ENCODE results near the gene BAK1.

BAK1 gene

DNA sequence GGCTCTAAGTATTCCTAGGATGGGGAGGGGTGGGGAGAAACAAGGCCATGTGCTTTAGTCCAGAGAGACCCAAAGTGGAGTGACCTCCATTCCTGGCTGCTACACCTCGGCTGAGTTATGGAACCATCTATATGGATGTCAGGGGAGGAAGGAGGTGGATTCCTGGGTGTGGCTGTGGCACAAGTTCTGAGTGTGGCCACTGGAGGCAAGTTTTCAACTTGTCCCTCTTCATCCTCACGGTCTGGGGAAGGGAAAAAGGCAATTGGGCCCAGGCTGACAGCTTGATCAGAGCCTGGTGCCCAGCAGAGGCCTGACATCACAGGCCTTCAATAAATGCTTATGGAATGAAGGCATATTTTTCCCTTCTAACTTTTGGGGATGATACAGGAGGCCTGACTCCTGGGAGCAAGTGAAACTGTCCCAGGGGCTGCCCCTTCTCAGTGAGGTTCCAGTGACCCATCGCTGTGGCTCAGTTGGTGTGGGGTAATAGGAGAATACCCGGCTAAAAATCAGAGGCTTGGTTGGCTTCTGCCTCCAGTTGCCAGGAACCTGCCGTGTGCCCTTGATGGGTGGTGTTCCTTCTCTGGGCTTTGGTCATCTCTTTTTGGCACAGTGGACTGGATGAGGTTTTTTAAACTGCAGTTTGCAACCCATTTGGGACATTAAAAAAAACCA, 39.2 kb upstream of the BAK1 start:
- H3K27ac ChIP-seq (ENCODE audit: low read depth, low read length): no peak overlapping the region
- no peaks in the 10 kb centered on the region for H3K9me3 ChIP-seq (ENCODE audit: low read length)
- H3K27me3 ChIP-seq (ENCODE audit: control insufficient read depth in 1 of 2, insufficient read depth in 2 of 2, low read length in 2 of 2): peaks cover 6 to 21% of the 10 kb centered on the region in 2 donors
- H3K4me1 ChIP-seq (ENCODE audit: insufficient read depth, low read length): peaks cover 16% of the 10 kb centered on the region
- no peak overlapping the region for H3K9ac ChIP-seq (ENCODE audit: low read length)
- H3K4me3 ChIP-seq (ENCODE audit: low read depth in 1 of 2, low read length in 2 of 2): no peak overlapping the region
- no peaks in the 10 kb centered on the region for H3K36me3 ChIP-seq (ENCODE audit: insufficient read depth, low read length)

DNA sequence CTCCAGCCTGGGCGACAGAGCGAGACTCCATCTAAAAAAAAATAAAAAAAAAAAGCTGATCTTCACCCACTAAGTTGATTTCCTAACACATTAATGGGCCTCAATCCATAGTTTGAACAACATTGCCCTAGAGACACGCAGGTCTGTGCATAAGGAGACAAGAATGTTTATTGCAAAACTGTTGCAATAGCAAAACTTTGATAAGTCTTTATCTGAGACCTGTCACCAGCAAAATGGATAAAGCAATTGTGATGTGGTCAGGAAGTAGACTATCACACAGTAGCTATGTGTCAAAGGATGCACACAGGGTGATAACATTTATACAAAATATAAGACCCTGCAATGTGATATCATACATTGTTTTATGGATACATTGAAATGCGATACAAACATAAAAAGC, 36.8 kb upstream of the BAK1 start:
- peaks cover 10% of the 10 kb centered on the region for H3K4me1 ChIP-seq (ENCODE audit: insufficient read depth, low read length)
- H3K9me3 ChIP-seq (ENCODE audit: low read length): no peaks in the 10 kb centered on the region
- no peaks in the 10 kb centered on the region for H3K36me3 ChIP-seq (ENCODE audit: insufficient read depth, low read length)
- no peak overlapping the region for H3K4me3 ChIP-seq (ENCODE audit: low read depth in 1 of 2, low read length in 2 of 2)
- H3K27me3 ChIP-seq (ENCODE audit: control insufficient read depth in 1 of 2, insufficient read depth in 2 of 2, low read length in 2 of 2): peaks cover 0 to 9% of the 10 kb centered on the region in 2 donors
- no peak overlapping the region for H3K9ac ChIP-seq (ENCODE audit: low read length)
- no peak overlapping the region for H3K27ac ChIP-seq (ENCODE audit: low read depth, low read length)

DNA sequence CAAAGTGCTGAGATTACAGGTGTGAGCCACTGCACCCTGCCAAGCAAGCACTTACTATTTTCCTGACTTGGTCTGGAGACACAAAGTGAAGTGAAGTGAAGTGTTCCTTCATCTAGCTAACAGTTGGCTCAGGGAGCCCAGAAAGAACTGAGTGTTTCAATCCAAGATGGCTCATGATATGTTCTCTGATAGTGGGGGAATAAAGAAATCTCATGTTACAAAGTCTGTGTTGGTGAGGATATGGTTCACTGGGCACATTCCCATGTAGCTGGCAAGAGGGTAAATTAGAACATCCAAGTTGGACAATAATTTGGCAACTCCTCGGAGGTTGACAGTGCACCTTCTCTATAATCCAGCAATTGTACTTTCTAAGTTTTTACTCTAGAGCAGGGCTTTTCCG, 36.0 kb upstream of the BAK1 start:
- Histone ChIP-seq H3K36me3 (ENCODE audit: insufficient read depth, low read length) (no peaks in the 10 kb centered on the region), H3K4me1 (ENCODE audit: insufficient read depth, low read length) (peaks cover 10% of the 10 kb centered on the region), H3K27ac (ENCODE audit: low read depth, low read length) (no peak overlapping the region), H3K9ac (ENCODE audit: low read length) (no peak overlapping the region), H3K9me3 (ENCODE audit: low read length) (no peaks in the 10 kb centered on the region), H3K27me3 (ENCODE audit: control insufficient read depth in 1 of 2, insufficient read depth in 2 of 2, low read length in 2 of 2) (peaks cover 0 to 3% of the 10 kb centered on the region in 2 donors), H3K4me3 (ENCODE audit: low read depth in 1 of 2, low read length in 2 of 2) (no peak overlapping the region)

DNA sequence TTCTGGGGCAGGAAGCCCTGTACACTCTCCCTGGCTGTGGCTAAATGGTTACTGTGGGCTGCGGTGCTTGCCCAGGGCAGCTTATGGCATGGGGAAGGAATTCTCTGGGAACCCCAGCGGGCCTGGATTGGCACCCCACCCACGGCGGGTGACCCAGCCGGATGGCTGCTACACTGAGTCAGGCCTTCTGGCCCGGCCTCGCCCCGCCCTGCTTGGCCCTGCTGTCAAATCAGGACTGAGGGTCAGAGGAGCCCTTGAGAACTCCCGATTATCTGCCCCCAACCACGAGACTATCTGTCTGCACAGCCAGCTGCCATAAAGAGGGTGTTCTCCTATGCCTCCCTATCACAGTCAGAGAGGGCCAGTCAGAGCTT, 33.7 kb upstream of the BAK1 start:
- Histone ChIP-seq H3K4me3 (ENCODE audit: low read depth in 1 of 2, low read length in 2 of 2) (no peak overlapping the region), H3K4me1 (ENCODE audit: insufficient read depth, low read length) (peaks cover 8% of the 10 kb centered on the region), H3K27ac (ENCODE audit: low read depth, low read length) (no peak overlapping the region), H3K36me3 (ENCODE audit: insufficient read depth, low read length) (no peaks in the 10 kb centered on the region), H3K9ac (ENCODE audit: low read length) (no peak overlapping the region), H3K9me3 (ENCODE audit: low read length) (no peaks in the 10 kb centered on the region), H3K27me3 (ENCODE audit: control insufficient read depth in 1 of 2, insufficient read depth in 2 of 2, low read length in 2 of 2) (peaks cover 0 to 3% of the 10 kb centered on the region in 2 donors)

DNA sequence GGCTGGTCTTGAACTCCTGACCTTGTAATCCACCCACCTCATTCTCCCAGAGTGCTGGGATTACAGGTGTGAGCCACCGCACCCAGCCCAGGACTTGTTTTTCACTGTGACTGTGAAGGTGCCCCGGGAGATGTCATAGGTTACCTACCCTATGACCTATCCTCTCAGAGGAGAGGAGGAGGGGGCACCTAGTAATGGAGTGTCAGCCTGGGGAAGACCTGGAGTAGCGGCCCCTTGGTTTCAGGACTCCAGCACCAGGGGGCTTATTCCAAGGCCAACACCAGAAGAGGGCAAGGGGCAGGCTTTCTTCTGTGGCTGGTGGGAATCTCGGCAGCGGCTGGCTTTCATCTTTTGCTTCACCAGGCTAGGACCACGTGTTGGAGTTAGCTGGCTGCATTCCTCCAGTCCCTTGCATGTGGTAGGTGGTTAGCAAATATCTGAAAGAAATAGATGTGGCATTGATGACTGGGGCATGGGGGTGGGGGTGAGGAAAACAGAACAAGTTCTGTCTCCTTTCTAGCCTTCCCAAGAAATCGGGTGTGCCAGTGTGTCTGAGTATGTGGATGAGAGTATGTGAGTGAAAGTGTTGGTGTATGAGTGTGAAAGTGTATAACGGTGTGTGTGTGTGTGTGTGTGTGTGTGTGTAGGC, 33.2 kb upstream of the BAK1 start:
- Histone ChIP-seq H3K9me3 (ENCODE audit: low read length) (no peaks in the 10 kb centered on the region), H3K27me3 (ENCODE audit: control insufficient read depth in 1 of 2, insufficient read depth in 2 of 2, low read length in 2 of 2) (peaks cover 0 to 3% of the 10 kb centered on the region in 2 donors), H3K27ac (ENCODE audit: low read depth, low read length) (no peak overlapping the region), H3K9ac (ENCODE audit: low read length) (no peak overlapping the region), H3K4me3 (ENCODE audit: low read depth in 1 of 2, low read length in 2 of 2) (no peak overlapping the region), H3K4me1 (ENCODE audit: insufficient read depth, low read length) (peaks cover 8% of the 10 kb centered on the region), H3K36me3 (ENCODE audit: insufficient read depth, low read length) (no peaks in the 10 kb centered on the region)

DNA sequence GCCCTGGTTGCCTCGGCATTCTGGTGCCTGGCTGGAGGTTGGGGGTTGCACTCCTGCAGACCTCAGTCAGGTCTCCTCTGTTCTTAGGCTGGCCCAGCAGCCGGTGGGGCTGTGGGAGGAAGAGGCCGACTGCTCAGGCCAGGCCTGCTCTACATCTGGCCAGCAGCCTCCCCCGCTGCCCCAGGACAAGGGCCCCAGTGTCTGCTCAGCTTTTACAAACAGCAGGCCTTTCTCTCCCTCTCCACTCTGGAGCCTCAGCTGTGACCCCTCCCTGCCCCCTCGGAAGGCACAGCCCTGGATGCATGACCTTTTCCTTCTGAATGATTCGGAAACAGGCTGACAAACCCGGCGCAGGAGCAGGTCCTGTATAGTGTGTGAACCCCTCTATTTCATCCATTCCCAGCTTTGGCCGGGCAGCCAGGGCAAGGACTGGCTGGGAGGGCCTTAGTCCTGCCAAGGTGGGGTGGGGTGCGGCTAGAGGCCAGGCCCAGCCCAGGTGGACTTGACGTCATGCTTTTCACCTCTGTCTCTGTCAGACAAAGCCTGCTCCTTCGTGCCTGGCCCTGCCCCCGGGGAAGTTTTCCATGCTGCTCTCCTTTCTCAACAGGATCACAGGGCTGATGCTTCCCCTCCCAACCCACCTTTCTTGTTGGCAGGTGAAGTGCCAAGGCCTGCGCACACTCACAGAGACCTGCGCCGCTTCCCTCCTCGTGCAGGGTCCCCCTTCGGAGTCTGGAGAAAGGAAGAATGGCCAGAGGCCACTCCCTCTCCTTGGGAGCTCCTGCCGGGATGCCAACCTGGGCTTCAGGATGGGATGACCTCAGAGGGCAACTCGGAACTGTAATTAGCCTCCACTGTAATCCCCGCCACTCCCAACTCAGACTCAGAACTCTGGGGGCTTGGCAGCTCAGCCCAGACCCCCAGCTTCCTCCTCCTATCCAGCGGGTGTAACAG, 31.0 kb upstream of the BAK1 start:
- no peaks in the 10 kb centered on the region for H3K9me3 ChIP-seq (ENCODE audit: low read length)
- H3K36me3 ChIP-seq (ENCODE audit: insufficient read depth, low read length): no peaks in the 10 kb centered on the region
- no peak overlapping the region for H3K9ac ChIP-seq (ENCODE audit: low read length)
- H3K27me3 ChIP-seq (ENCODE audit: control insufficient read depth in 1 of 2, insufficient read depth in 2 of 2, low read length in 2 of 2): peaks cover 0 to 3% of the 10 kb centered on the region in 2 donors
- peaks cover 8% of the 10 kb centered on the region for H3K4me1 ChIP-seq (ENCODE audit: insufficient read depth, low read length)
- no peak overlapping the region for H3K4me3 ChIP-seq (ENCODE audit: low read depth in 1 of 2, low read length in 2 of 2)
- H3K27ac ChIP-seq (ENCODE audit: low read depth, low read length): no peak overlapping the region

DNA sequence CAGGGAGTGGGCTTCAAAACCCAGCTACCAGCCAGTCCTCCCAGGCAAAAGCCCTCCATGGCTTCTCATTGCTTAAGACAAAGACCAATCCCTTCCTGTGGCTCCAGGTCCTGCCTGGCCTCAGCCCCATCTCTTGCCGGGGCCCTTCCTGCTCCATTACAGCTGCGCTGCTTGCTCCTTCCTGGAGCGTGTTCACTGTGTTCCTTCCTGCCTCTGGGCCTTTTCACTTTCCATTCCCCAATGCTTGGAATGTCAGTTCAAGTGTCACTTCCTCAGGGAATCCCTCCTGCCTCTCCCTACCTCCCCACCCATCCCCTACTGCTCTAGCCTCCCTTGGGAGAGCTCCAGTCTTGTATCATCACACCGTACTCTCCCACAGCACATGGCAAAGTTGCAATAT, 30.0 kb upstream of the BAK1 start:
- H3K36me3 ChIP-seq (ENCODE audit: insufficient read depth, low read length): no peaks in the 10 kb centered on the region
- H3K4me3 ChIP-seq (ENCODE audit: low read depth in 1 of 2, low read length in 2 of 2): no peak overlapping the region
- no peaks in the 10 kb centered on the region for H3K9me3 ChIP-seq (ENCODE audit: low read length)
- peaks cover 8% of the 10 kb centered on the region for H3K4me1 ChIP-seq (ENCODE audit: insufficient read depth, low read length)
- no peak overlapping the region for H3K9ac ChIP-seq (ENCODE audit: low read length)
- H3K27me3 ChIP-seq (ENCODE audit: control insufficient read depth in 1 of 2, insufficient read depth in 2 of 2, low read length in 2 of 2): peaks cover 0 to 3% of the 10 kb centered on the region in 2 donors
- no peak overlapping the region for H3K27ac ChIP-seq (ENCODE audit: low read depth, low read length)

DNA sequence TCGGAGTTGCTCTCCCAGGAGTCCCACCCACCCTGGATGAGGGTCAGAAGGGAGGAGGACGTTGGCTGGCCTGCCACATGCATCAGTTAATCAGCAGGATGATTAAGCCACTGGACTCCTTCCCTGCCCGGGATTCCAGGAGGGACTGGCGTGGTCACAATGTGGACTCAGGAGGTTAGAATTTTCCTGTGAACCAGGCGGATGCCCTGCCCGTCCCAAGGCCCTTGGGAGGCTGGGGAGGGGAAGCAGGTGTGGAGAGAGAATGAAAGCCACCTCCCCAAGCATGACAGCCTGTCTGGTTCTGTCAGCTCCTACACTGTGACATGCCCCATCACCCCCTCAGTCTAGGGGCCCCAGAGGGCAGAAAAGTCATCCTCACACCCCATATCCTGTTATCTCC, 29.5 kb upstream of the BAK1 start:
- Histone ChIP-seq H3K27ac (ENCODE audit: low read depth, low read length) (no peak overlapping the region), H3K27me3 (ENCODE audit: control insufficient read depth in 1 of 2, insufficient read depth in 2 of 2, low read length in 2 of 2) (peaks cover 0 to 3% of the 10 kb centered on the region in 2 donors)

DNA sequence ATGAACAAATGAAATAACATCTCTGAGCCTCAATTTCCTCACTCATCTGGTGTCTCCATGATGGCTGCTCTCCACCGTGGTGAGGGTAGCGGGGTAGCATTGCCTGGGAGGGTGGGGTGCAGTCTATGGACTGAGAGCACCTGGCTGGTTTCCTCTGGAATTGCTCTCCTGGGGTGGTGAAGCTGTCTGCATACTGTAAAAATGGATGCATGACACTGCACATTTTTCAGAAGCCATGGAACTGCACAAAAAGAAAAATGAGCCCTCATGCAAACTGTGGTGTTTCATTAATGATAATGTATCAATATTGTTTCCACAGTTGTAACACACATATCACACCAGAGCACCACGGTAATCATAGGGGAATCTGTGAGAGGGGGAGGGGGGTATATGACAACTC, 28.9 kb upstream of the BAK1 start:
- H3K4me1 ChIP-seq (ENCODE audit: insufficient read depth, low read length): peaks cover 8% of the 10 kb centered on the region
- no peak overlapping the region for H3K9ac ChIP-seq (ENCODE audit: low read length)
- H3K27ac ChIP-seq (ENCODE audit: low read depth, low read length): no peak overlapping the region
- no peaks in the 10 kb centered on the region for H3K27me3 ChIP-seq (ENCODE audit: control insufficient read depth in 1 of 2, insufficient read depth in 2 of 2, low read length in 2 of 2)
- H3K36me3 ChIP-seq (ENCODE audit: insufficient read depth, low read length): no peaks in the 10 kb centered on the region
- H3K4me3 ChIP-seq (ENCODE audit: low read depth in 1 of 2, low read length in 2 of 2): no peak overlapping the region
- H3K9me3 ChIP-seq (ENCODE audit: low read length): no peaks in the 10 kb centered on the region

More for the DNA sequence above, 29.5 kb upstream of the BAK1 start:
- Histone ChIP-seq H3K4me3 (ENCODE audit: low read depth in 1 of 2, low read length in 2 of 2) (no peak overlapping the region), H3K9ac (ENCODE audit: low read length) (no peak overlapping the region), H3K4me1 (ENCODE audit: insufficient read depth, low read length) (peaks cover 8% of the 10 kb centered on the region), H3K9me3 (ENCODE audit: low read length) (no peaks in the 10 kb centered on the region), H3K36me3 (ENCODE audit: insufficient read depth, low read length) (no peaks in the 10 kb centered on the region)

DNA sequence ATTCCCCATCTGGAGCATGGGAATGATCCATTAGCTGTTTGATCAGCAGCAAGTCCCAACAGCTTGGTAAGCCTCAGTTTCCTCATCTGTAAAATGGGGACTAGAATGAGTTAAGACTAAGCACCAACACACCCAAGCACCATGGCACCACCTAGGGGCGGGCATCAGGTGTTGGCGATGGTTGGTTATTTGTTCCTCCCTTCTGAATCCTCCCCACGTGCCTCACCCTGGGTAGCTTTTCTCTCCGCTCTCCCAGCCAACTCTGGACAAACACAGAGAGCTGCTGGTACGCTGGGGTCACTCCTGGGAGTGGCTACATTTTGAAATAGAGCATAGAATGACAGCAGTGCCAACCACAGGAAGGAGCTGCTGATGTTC, 27.7 kb upstream of the BAK1 start:
- H3K27ac ChIP-seq (ENCODE audit: low read depth, low read length): no peak overlapping the region
- H3K4me1 ChIP-seq (ENCODE audit: insufficient read depth, low read length): peaks cover 8% of the 10 kb centered on the region
- H3K27me3 ChIP-seq (ENCODE audit: control insufficient read depth in 1 of 2, insufficient read depth in 2 of 2, low read length in 2 of 2): no peaks in the 10 kb centered on the region
- H3K9me3 ChIP-seq (ENCODE audit: low read length): no peaks in the 10 kb centered on the region
- H3K4me3 ChIP-seq (ENCODE audit: low read depth in 1 of 2, low read length in 2 of 2): no peak overlapping the region
- no peak overlapping the region for H3K9ac ChIP-seq (ENCODE audit: low read length)
- no peaks in the 10 kb centered on the region for H3K36me3 ChIP-seq (ENCODE audit: insufficient read depth, low read length)

DNA sequence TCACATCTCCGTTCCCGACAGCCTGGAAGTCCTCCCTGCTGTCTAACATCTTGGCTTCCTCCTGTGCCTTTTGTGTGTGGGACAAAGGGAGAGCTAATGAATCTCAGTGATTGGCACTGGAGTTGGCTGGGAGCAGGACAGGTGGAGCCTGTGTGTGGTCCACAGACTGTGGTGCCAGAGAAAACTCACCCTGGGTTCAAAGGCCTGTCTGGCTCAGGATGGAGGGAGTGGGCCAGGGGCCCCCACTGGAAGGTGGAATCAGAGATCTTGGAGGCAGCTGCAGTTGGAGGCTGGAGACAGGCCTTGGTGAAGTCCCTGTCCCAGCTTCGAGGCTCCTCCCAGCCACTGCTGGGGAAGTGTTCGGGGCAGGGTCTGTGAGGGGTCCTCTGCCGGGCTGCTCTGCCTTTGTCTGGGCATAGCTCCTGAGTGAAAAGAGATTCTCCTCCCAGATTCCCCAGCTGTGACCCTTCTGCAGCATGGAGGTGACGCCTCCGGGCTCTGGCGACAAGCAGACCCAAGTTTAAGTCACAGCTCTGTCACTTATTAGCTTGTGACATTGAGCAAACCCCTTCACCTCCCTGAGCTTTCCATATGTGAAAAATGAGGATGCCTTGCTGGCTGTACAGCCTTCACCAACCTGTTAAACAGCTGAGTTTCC, 27.2 kb upstream of the BAK1 start:
- Histone ChIP-seq H3K27me3 (ENCODE audit: control insufficient read depth in 1 of 2, insufficient read depth in 2 of 2, low read length in 2 of 2) (no peaks in the 10 kb centered on the region), H3K36me3 (ENCODE audit: insufficient read depth, low read length) (no peaks in the 10 kb centered on the region), H3K9me3 (ENCODE audit: low read length) (no peaks in the 10 kb centered on the region), H3K27ac (ENCODE audit: low read depth, low read length) (no peak overlapping the region), H3K9ac (ENCODE audit: low read length) (no peak overlapping the region), H3K4me3 (ENCODE audit: low read depth in 1 of 2, low read length in 2 of 2) (no peak overlapping the region), H3K4me1 (ENCODE audit: insufficient read depth, low read length) (peaks cover 8% of the 10 kb centered on the region)

Data from muscle layer of colon (tissue), 2 donors.